T-helper 22 cell (primary cell): Measurements from ENCODE around the gene MAMDC2.
"Not testable (repeated sequence)": the region's sequence is repeated elsewhere in the genome, so short reads cannot be mapped to it uniquely, and the experiment has no call there.

Experiments used
- DNase-seq: peaks from one replicate; pipeline ENCODE4 v3.0.0-alpha.2; 2020; ENCODE audit warnings: low read depth

Gene MAMDC2

GRCh38 chr9:70038171-70038621 lies 5.5 kb upstream of the MAMDC2 start:
- DNase-seq, result not testable (repeated sequence)

- DNase-seq, result no peak
These were observed 3.2 kb upstream of the MAMDC2 start for GRCh38 chr9:70040376-70040903.

GRCh38 chr9:70042461-70043215 lies 1.0 kb upstream of the MAMDC2 start:
- no peak for DNase-seq

DNA sequence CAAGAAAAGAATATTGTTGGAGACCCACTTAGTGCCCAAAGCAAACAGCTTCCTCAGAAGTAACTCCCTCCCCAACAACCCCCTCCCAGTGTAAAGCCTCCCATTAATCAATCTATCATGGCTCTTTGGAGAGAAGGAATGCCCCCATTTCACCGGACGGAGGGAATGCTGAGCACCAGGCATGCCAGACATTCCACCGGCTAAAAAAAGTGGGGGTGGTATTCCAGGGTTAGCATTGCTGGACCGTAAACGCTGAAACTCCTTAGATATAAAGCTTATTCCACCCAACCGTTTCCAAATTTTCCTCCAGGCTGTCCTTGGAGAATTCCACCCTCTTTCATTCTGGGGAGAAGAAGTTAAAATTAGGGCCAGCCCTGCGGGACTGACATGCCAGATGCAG lies 363 bp upstream of the MAMDC2 start:
- no peak for DNase-seq

DNA sequence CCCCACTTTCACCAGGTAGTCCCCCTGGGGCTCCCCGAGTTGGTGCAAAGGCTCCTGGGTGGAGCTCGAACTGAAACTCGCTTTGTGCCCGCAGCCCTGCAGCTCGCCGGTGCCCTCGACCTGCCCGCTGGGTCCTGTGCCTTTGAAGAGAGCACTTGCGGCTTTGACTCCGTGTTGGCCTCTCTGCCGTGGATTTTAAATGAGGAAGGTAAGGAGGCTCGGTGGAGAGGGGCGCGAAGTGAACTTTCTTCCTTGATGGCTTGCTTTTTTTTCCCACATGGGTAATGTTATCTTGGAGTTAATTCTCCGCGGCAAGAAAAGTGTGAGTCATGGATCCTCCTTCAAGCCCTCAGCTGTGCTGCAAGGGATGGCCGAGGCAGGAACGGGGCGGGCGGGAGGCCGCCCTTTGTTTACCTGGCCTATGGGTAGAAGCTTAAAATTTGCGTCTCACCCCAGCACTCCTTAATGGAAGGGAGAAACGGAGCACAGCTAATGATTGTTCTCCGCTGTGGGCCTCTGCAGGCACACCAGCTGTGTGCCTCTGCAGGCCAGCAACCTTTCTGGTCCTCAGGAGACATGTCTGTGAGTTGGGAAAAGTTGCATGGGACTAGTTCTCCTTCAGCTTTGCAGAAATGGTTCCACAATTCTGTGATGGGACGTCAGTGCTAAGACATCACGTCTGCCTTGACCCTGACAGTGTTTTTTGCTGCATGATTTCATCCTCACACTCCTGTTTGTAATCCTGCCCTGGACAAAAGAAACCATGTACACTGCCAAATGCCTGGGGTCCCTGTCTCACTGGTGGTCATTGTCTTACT lies 1.1 kb downstream of the MAMDC2 start:
- DNase-seq, result no peak

DNA sequence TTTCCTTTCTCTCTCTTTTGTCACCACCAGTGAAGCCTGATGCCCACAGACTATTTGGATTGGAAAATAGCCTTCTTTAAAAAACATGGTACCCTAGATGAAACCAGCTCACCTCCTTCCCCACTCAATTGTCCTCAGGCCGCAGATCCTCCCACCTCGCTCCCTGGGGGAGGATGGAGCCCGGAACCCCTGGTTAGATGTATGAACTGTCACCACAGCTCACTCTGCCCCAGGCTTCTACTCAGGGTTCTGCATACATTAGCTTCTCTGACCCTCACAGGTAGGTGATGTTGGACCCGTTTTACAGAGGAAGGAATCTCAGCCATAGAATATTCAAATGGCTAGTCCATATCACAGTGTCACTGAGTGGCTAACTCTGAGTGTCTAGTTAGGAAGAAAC lies 1.8 kb downstream of the MAMDC2 start:
- no peak for DNase-seq

DNA sequence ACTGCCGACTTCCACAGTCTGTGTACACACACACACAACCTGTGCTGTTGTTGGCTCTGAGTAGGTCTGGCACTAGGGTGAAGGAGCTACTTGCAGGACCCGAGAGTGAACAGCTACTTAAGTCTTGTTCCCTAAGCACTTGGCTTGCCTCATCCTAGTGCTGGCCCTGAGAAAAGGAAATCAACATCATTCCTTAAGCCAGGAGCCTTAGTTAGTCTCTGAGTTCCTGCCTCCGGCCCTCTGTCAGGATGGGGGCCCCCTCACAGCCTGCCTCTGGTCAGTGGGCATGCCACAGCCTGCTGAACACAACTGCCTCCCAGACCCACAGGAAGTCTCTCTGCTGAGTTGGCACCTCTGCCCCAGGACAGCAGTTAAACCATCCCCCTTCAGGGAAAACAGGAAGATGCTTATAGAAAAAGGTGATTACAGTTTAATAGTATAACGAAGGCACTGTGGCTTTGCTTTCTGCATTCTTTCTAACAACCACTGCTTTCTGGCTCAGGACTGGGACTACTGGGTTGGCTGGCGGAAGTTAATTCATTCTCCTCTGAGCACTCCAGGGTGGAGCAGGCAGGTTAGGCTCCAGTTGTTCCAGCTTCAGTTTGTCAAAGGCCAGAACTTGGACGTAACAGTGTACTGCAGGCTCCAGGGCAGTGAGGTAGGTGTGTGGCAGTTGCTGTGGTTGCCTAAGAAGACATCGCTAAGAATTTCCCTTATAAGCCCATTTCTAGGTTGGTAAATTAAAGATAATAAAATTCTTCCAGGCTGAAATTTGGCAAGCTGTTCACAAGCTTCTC lies 2.8 kb downstream of the MAMDC2 start:
- DNase-seq, result no peak

GRCh38 chr9:70049236-70049635 lies 5.6 kb downstream of the MAMDC2 start:
- DNase-seq, result no peak

GRCh38 chr9:70049672-70050271 lies 6.1 kb downstream of the MAMDC2 start:
- no peak for DNase-seq

DNA sequence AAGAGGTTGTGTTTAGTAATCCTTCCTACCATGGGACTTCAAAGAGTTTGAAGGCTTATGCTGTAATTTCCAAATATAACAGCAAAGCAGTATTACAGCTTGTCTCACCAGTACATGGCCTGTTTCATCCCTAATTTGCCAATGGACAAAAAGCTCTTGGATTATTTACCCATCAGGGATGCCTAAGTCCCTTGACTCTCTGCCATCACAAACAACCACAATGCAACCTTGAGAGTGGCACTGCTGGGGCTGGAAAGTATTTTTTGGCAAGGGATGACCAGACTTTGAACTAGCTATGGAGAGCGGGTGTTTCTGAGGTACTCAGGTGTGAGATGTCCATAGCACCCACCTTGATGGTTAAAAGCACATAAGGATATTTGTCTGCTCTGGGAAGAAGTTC lies 9.1 kb downstream of the MAMDC2 start:
- no peak for DNase-seq

DNA sequence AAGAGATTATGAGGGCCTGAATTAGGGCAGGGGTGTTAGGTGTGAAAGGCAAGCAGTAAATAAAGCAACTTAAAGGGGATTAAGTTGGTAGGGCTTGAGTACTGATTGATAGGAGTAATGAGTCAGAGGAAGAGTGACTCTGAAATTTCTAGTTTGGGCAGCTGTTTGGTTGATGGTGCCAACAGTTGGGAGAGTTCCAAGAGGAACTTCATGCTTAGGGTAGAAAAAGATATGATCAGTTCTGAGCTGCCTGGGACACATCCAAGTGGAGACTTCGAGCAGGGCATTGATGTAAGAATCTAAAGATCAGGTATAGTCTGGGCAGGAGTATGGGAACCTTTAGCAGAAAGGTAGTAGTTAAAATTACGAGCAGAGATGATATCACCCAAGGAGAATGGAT lies 10.2 kb downstream of the MAMDC2 start:
- DNase-seq, result no peak

DNA sequence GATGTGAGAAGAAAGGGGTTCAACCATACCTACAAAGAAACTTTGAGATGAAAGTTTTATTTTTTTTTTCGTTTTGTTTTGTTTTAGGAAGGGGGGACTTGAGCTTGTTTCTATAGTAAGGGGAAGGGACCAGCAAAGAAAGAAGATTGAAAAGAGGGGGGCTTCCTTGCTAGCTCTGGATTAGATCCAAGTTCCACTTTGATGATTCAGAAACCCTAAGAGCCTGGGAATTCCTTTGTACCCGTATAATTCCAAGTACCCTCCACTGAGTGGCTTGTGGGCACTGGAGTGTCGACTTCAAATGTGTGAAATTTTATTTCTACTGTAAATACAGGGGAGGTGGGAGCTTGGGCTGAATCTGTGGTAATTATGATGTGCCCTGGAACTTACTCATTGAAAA lies 10.9 kb downstream of the MAMDC2 start:
- DNase-seq, result no peak

GRCh38 chr9:70055406-70056210 lies 12.0 kb downstream of the MAMDC2 start:
- DNase-seq, result no peak

DNA sequence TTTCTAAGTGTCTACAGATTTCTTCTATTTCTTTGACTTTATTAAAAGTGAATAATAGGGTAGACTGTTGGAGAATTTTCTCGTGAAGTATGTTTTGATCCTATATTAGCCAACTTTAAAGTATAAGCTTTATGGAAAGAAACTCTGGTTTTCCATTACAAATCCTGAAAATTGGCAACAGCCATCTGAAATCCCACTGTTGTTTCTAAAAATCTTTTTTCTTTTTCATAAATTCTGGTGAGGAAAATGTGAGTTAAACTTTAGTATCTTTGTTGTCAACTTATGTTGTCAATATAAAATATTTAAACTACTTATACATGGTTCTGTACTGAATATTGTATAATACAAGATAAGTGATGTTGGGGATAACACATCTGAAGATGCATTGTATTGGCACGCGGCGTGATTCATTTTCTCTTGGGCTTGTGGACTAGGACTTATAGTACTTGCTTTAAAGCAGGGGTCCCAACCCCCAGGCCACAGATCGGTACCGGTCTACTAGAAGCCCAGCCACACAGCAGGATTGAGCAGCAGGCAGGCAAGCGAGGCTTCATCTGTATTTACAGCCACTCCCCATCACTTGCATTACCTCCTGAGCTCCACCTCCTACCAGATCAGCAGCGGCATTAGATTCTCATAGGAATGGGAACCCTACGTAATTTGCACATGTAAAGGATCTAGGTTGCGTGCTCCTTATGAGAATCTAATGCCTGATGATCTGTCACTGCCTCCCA lies 12.7 kb downstream of the MAMDC2 start:
- DNase-seq, result no peak

DNA sequence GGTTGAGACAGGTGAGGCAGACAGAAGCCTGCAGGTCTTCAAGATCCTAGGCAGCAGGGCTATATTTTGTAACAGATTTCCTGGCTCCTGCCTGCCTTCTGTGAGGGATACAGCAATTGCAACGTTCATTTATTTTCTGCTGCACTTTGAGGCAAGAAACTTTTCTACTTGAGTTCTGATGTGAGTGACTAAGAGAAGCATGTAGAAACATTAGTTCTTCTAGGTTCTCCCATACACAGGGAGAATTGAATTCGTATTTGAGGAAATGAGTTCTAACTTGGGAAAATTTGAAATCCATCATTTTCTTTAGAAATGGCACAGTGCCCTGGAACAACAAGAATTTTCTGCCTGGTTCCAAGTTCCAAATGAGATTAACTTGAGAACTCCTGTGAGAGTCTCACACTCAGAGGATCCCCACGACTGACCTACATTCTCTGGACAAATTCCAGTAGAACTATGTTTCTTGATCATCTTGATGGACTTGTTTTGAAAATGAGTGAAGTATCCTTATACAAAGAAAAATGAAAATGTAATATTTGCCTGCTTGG lies 15.0 kb downstream of the MAMDC2 start:
- DNase-seq, result no peak

GRCh38 chr9:70060148-70060882 lies 16.7 kb downstream of the MAMDC2 start:
- no peak for DNase-seq

DNA sequence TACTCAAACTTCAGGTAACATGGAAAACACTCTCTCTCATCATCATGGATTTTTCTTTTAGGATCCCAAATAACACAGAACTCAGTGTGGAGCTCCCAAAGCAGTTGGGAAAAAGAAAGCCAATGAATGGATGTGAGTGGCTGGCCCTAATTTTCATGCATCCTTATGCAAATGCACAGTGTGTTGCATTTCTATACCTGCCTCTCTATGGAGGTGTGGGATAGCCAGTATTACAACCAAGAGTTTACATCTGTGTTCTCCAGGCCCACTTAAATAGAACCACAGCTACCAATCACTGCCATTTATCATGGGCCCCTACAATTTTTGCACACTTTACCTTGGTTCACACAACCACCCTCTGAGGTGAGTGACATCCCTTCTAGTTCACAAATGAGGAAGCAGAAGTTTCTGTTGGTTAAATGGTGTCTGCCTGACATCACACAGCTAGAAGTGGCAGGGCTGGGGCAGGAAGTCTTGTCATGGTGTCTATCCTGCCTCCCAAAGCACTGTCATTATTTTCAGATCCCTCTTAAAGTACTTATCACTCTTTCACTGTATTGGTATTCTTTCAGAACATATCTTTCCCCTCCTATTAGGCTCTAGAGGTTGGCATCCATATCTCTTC lies 17.3 kb downstream of the MAMDC2 start:
- no peak for DNase-seq

DNA sequence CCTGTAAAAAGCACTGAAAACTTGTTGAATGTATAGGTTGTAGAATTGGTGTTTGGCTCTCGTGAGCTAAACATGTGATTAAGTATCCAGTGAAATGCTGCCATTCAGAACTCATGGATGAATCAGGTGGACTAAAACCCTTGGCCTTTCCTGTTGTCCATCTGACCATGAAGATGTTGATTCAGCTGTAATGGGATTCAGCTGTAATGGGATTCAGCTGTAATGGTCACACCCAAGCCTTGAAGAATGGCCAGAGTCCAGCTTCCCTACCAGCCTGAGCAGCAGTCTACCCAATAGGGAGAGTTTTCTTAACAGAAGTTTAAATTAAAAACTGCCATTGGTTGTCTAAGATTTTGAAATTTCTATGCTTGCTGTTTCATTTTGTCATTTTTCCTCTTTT lies 18.1 kb downstream of the MAMDC2 start:
- no peak for DNase-seq

DNA sequence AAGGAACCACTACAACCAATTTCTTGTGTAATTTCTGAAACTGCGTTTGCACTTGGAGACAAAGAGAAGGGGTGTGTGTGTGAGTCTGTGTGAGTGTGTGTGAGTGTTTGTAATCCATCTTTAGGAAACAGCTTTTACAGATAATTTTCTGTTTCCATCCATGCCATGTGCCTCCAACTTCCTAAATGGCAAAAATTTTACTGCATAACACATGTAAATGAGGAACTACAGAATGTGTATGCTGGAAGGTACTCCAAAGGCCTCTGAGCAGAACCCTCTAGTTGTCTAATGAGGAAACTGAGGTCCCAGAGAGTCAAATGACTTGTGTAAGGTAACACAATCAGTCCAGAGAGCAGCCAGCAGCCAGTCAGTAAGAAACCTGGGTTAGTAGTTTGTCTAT lies 20.8 kb downstream of the MAMDC2 start:
- DNase-seq, result no peak
